H1 (cell line): Measurements from ENCODE around the gene SLC43A2. TPM values are rescaled to one million over a fixed set of nuclear protein-coding genes. Genes with fewer than 3 reads are reported as not detected.
A peak's percentile ranks its signal among the peaks of the same experiment; 100 is the strongest.

Experiments
- CTCF ChIA-PET: fragments of 300-600 bp; sonication (Branson Sonifier 250); formaldehyde crosslinking; loops from one replicate; lab custom pipeline; 2021; ENCODE audit not compliant: partially characterized antibody; lab: Charles Lee
- POLR2A ChIA-PET: fragments of 300-600 bp; sonication (Branson Sonifier 250); formaldehyde crosslinking; loops from one replicate; lab custom pipeline; 2021; ENCODE audit warnings: inconsistent platforms; ENCODE audit not compliant: partially characterized antibody; lab: Charles Lee
- DNase-seq, 2 experiments: peaks; one replicate each; pipeline versions ENCODE4 v3.0.0 to v3.0.0-alpha.2; 2010 to 2022; ENCODE audit warnings: low spot score in 2 of 2, low read depth in 1 of 2, mixed read lengths in 1 of 2
- FAIRE-seq: peaks from 2 replicates; lab custom pipeline; 2011; peaks lifted over from hg19 to GRCh38; lab: Jason Lieb, UNC
- H2AFZ ChIP-seq: 2 replicates; pipeline ENCODE4 v1.8.1; 2012; ENCODE audit warnings: low read length, inconsistent platforms
- H2AK5ac ChIP-seq: 2 replicates; pipeline ENCODE4 v1.6.1; 2013; ENCODE audit warnings: low read depth, low read length
- H2BK120ac ChIP-seq: replicated peaks from 2 replicates; pipeline ENCODE3; 2013; ENCODE audit warnings: low read depth, low read length, inconsistent platforms
- H2BK12ac ChIP-seq: 2 replicates; pipeline ENCODE4 v1.6.1; 2013; ENCODE audit warnings: low read depth, low read length
- H2BK15ac ChIP-seq: 2 replicates; pipeline ENCODE4 v1.6.1; 2013; ENCODE audit warnings: low read length
- H2BK20ac ChIP-seq: 2 replicates; pipeline ENCODE4 v1.6.1; 2013; ENCODE audit warnings: low read length
- H2BK5ac ChIP-seq: 2 replicates; pipeline ENCODE4 v1.6.1; 2013; ENCODE audit warnings: low read depth, low read length
- H3K14ac ChIP-seq: 2 replicates; pipeline ENCODE4 v1.6.1; 2013; ENCODE audit warnings: inconsistent platforms; ENCODE audit not compliant: insufficient read length
- H3K18ac ChIP-seq: 2 replicates; pipeline ENCODE4 v1.6.1; 2013; ENCODE audit warnings: low read length; ENCODE audit errors: extremely low read depth
- H3K23ac ChIP-seq: 2 replicates; pipeline ENCODE4 v1.6.1; 2013; ENCODE audit warnings: inconsistent platforms; ENCODE audit not compliant: insufficient read length
- H3K23me2 ChIP-seq: 2 replicates; pipeline ENCODE4 v1.6.1; 2013; ENCODE audit warnings: low read depth, low read length
- H3K27ac ChIP-seq: 2 replicates; pipeline ENCODE4 v1.6.1; 2011; ENCODE audit warnings: low read depth, low read length, inconsistent platforms
- H3K27me3 ChIP-seq, 4 experiments: replicated peaks in 1 of 4; 1 replicate in 1 of 4; 2 replicates in 3 of 4; pipeline versions ENCODE4 v1.6.1 to v1.8.1; 2011 to 2013; ENCODE audit warnings: low read length in 3 of 4, mild to moderate bottlenecking in 3 of 4, inconsistent platforms in 2 of 4, mixed read lengths in 2 of 4, moderate library complexity in 1 of 4; ENCODE audit not compliant: control insufficient read depth in 3 of 4, insufficient read depth in 3 of 4; ENCODE audit errors: extremely low read depth in 1 of 4
- H3K36me3 ChIP-seq, 4 experiments: 2 replicates each; pipeline versions ENCODE4 v1.6.1 to v1.8.1; 2011 to 2013; ENCODE audit warnings: mild to moderate bottlenecking in 4 of 4, low read length in 3 of 4, moderate library complexity in 2 of 4, control low read depth in 1 of 4, inconsistent platforms in 1 of 4; ENCODE audit not compliant: insufficient read depth in 4 of 4, control insufficient read depth in 2 of 4
- H3K4ac ChIP-seq: replicated peaks from 2 replicates; pipeline ENCODE3; 2013; ENCODE audit warnings: low read length, low read depth, mixed read lengths, inconsistent platforms; ENCODE audit not compliant: insufficient read length
- H3K4me1 ChIP-seq, 4 experiments: replicated peaks in 1 of 4; 1 replicate in 1 of 4; 2 replicates in 3 of 4; pipeline versions ENCODE4 v1.6.1 to v1.8.1; 2011 to 2013; ENCODE audit warnings: low read length in 3 of 4, inconsistent platforms in 2 of 4, mixed read lengths in 1 of 4; ENCODE audit not compliant: insufficient read depth in 4 of 4, control insufficient read depth in 3 of 4
- H3K4me2 ChIP-seq, 2 experiments: 2 replicates each; pipeline versions ENCODE4 v1.6.1 to v1.8.1; 2011 to 2013; ENCODE audit warnings: low read depth in 2 of 2, low read length in 2 of 2, control low read depth in 1 of 2, inconsistent platforms in 1 of 2, mild to moderate bottlenecking in 1 of 2; ENCODE audit not compliant: insufficient read depth in 1 of 2
- H3K4me3 ChIP-seq, 4 experiments: fragments of 200-600, 300-600 bp in 1 of 4; sonication (generic), shearing (Covaris generic), sonication (Bioruptor Twin) in 1 of 4; 2 replicates each; pipeline versions ENCODE4 v1.5.1 to v1.8.1; 2011 to 2016; ENCODE audit warnings: low read length in 4 of 4, low read depth in 3 of 4, control low read depth in 2 of 4, inconsistent platforms in 2 of 4, mild to moderate bottlenecking in 2 of 4, mixed read lengths in 1 of 4, moderate library complexity in 1 of 4; ENCODE audit not compliant: insufficient read depth in 2 of 4; ENCODE audit errors: extremely low read depth in 1 of 4
- H3K56ac ChIP-seq: replicated peaks from 2 replicates; pipeline ENCODE3; 2013; ENCODE audit warnings: low read depth, mild to moderate bottlenecking, mixed read lengths, low read length, inconsistent platforms; ENCODE audit not compliant: insufficient read length
- H3K79me1 ChIP-seq: 2 replicates; pipeline ENCODE4 v1.6.1; 2013; ENCODE audit warnings: low read depth, low read length, control low read depth
- H3K79me2 ChIP-seq, 2 experiments: 2 replicates each; pipeline versions ENCODE4 v1.6.1 to v1.8.1; 2012 to 2013; ENCODE audit warnings: low read length in 2 of 2, mild to moderate bottlenecking in 2 of 2, inconsistent platforms in 1 of 2; ENCODE audit not compliant: insufficient read depth in 2 of 2, control insufficient read depth in 1 of 2
- H3K9ac ChIP-seq, 4 experiments: replicated peaks in 1 of 4; 1 replicate in 1 of 4; 2 replicates in 3 of 4; pipeline versions ENCODE4 v1.6.1 to v1.8.1; 2011 to 2013; ENCODE audit warnings: low read depth in 3 of 4, low read length in 3 of 4, control low read depth in 2 of 4, mild to moderate bottlenecking in 2 of 4, moderate library complexity in 2 of 4, inconsistent platforms in 1 of 4; ENCODE audit errors: extremely low read depth in 1 of 4
- H3K9me3 ChIP-seq, 2 experiments: 2 replicates each; pipeline versions ENCODE4 v1.6.1 to v1.8.1; 2012 to 2013; ENCODE audit warnings: mild to moderate bottlenecking in 2 of 2, moderate library complexity in 2 of 2, control low read depth in 1 of 2, inconsistent platforms in 1 of 2, low read depth in 1 of 2, low read length in 1 of 2, mixed read lengths in 1 of 2; ENCODE audit not compliant: insufficient read depth in 2 of 2
- H4K20me1 ChIP-seq, 2 experiments: replicated peaks in 1 of 2; 2 replicates each; pipeline versions ENCODE3 to v1.8.1; 2011 to 2013; ENCODE audit warnings: inconsistent platforms in 2 of 2, low read length in 2 of 2, mild to moderate bottlenecking in 1 of 2; ENCODE audit not compliant: insufficient read depth in 2 of 2, control insufficient read depth in 1 of 2
- H4K5ac ChIP-seq: 2 replicates; pipeline ENCODE4 v1.6.1; 2013; ENCODE audit warnings: low read length, low read depth, mixed read lengths, inconsistent platforms; ENCODE audit not compliant: insufficient read length
- H4K8ac ChIP-seq: 2 replicates; pipeline ENCODE4 v1.8.0; 2013; ENCODE audit warnings: mild to moderate bottlenecking, moderate library complexity, low read length, inconsistent platforms; ENCODE audit not compliant: insufficient read depth; ENCODE audit errors: extremely low read depth
- H4K91ac ChIP-seq: replicated peaks from 2 replicates; pipeline ENCODE3; 2013; ENCODE audit warnings: low read length, mixed read lengths, inconsistent platforms; ENCODE audit not compliant: insufficient read length
- WGBS, 2 experiments: shearing (Covaris generic) in 1 of 2; methylation state at CpG; one replicate each; pipeline versions ENCODE4 v1.1.6 to v1.1.7; 2013 to 2015; ENCODE audit warnings: low lambda C conversion rate in 2 of 2, mixed read lengths in 2 of 2, inconsistent platforms in 1 of 2, low coverage in 1 of 2, missing lambda C conversion rate in 1 of 2; ENCODE audit not compliant: insufficient replicate concordance in 2 of 2, insufficient coverage in 1 of 2, insufficient read length in 1 of 2; ENCODE audit errors: extremely low coverage in 1 of 2, missing lambda C conversion rate in 1 of 2; 5-methylcytosine and 5-hydroxymethylcytosine counted together
- polyA plus RNA-seq, 7 experiments: library from polyadenylated mRNA; depleted of rRNA in 3 of 7; stranded (reverse) in 5 of 7; unstranded in 2 of 7; fragments of >200 nt in 5 of 7; fragments of 200-250 nt in 2 of 7; gene quantifications; 1 replicate in 5 of 7; 2 replicates in 1 of 7; 4 replicates in 1 of 7; pipeline versions ENCODE4 v1.2.1 to v1.2.3, GENCODE V29; 2011 to 2013; ENCODE audit warnings: missing spikeins in 2 of 7, mixed read lengths in 2 of 7
- total RNA-seq: library from RNA; stranded (reverse); fragmentation: NEBNext Ultra II Directional; extraction: Animal tissue kit (Norgen Biotek cat#: 25700); gene quantifications from 2 replicates; pipeline ENCODE4 v1.2.1, GENCODE V29; 2021

The SLC43A2 gene
- total and polyA plus RNA-seq, 2 of the 8 experiments (the other 6 are each of a cell fraction or from before 2014, with no cell fraction given), result 6.6 to 10.5 TPM

DNA sequence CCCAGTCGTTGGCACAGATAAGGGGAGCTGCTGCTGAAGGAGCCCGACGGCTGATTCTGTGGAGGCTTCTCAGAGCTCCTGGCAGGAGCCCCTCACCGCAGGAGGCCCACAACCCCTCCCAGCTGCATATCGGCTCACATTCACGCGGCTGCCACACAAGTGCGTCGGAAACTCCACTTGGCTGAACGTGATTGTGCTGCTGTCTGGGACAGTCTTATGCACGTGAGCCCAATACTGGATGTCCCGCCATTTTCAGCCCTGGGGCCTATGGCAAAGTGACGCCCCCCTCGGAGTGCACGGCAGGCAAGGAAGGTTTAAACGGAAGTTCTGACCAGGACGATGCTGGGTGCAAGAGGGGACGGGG lies 57.3 kb downstream of the SLC43A2 start:
- CTCF ChIA-PET, result interaction anchor here (0.6 to 10.2 kb wide), 11 partner anchors 10 to 383 kb away, joined by 3 to 146 read pairs (median 3); partner anchors contain the start of gene SLC43A2
- Histone ChIP-seq H2BK15ac (peak overlapping the region; percentile 9; the same call in 1 of the 2 replicates), H3K4me3 (no peak overlapping the region), H3K4me2 (no peak overlapping the region), H3K9me3 (no peaks in the 10 kb centered on the region), H4K91ac (no peak overlapping the region), H3K79me2 (no peaks in the 10 kb centered on the region), H4K5ac (no peak overlapping the region), H3K4me1 (peaks cover 0 to 26% (median 18%) of the 10 kb centered on the region in 4 experiments; a peak in 6 of 7 replicates), H2BK20ac (peak overlapping the region; percentile 13; the same call in 1 of the 2 replicates), H3K4ac (no peak overlapping the region), H3K23ac (no peak overlapping the region), H3K14ac (no peak overlapping the region), H2AFZ (no peak overlapping the region), H3K56ac (no peak overlapping the region), H3K36me3 (no peaks in the 10 kb centered on the region), H2BK5ac (peak overlapping the region; percentile 60; the same call in 1 of the 2 replicates), H3K79me1 (no peaks in the 10 kb centered on the region), H3K18ac (peak overlapping the region; percentile 62), H2AK5ac (peak overlapping the region; percentile 88; the same call in 1 of the 2 replicates), H3K23me2 (no peaks in the 10 kb centered on the region), H4K20me1 (no peaks in the 10 kb centered on the region), H3K27ac (no peak overlapping the region), H3K27me3 (no peaks in the 10 kb centered on the region), H4K8ac (no peak overlapping the region; the same call in 1 of the 2 replicates), H2BK12ac (peak overlapping the region; percentile 60; the same call in 1 of the 2 replicates), H2BK120ac (no peak overlapping the region), H3K9ac (no peak overlapping the region)
- POLR2A ChIA-PET, result interaction anchor here (1.1 to 2.4 kb wide), 4 partner anchors 14 to 113 kb away, joined by 3 to 8 read pairs (median 4); partner anchors contain the start of gene PRPF8
- 80% methylated on average over 18 of the region's 18 CpGs; no CpG with 5 or more reads in 1 of the 2 experiments for WGBS, 2 experiments
- DNase-seq, result no peak
- FAIRE-seq, result no peak
